GM12872 (cell line): Measurements from ENCODE around the gene CCL14.

ENCODE experiments used
- CTCF ChIP-seq: IDR thresholded peaks from 3 replicates; pipeline ENCODE4 v1.5.1; 2011; ENCODE audit warnings: low read depth, mild to moderate bottlenecking, low read length, moderate library complexity; ENCODE audit not compliant: insufficient read depth

The CCL14 gene

GRCh38 chr17:36001862-36002603 is 15.5 kb upstream of the CCL14 start:
- no peak for TF ChIP-seq CTCF

GRCh38 chr17:36001110-36001771 is 14.7 kb upstream of the CCL14 start, which contains the start of gene CCL15:
TSS of gene CCL15 (minus strand) at chr17:36001553. CDS start at chr17:36001492, 61 bp downstream.
- TF ChIP-seq CTCF, result no peak

GRCh38 chr17:36000732-36001109 is 14.2 kb upstream of the CCL14 start:
- TF ChIP-seq CTCF, result no peak

DNA sequence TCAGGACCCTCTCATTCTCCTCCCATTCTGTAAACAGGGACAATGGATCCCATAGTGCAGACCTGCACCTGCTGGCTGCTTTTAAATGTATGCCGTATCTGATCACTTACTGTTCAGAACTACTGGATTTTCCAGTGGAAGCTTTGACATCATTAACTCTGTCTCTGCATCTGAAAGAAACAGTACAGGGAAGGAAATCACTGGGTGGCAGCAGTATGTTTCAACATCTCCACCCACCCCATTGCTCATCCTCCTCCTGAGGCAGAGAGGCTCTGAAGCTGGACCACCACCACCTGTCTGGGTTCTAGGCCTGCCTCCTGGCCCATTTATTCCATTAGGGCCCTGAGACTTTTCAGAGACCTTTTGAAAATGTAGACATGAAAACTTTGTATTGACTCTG is 12.2 kb upstream of the CCL14 start:
- TF ChIP-seq CTCF, result no peak

DNA sequence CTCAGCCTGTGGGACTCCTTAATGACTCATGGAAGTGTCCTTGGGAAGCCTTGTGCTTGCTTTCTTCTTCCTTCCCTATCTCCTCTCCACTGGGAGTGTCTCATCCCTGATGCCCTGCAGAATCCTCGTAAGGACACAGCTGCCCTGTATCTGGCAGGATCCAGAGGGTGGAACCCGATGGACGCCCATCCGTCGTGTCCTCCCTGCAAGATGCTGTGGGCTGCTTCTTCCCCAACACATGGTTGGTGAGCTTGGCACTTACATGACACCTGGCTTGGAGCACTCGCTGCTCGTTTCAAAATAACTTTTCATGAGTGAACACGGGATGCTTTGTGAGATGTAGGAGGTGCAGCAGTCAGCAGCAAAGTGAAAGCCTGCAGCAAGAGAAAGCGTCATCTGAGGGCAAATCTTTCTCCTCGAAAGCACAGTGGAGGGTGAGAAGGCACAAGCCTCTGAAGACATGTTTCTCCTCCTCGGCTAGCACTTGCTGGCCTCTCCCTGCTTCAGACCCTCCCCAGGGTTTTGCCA is 11.6 kb upstream of the CCL14 start:
- TF ChIP-seq CTCF, result no peak

DNA sequence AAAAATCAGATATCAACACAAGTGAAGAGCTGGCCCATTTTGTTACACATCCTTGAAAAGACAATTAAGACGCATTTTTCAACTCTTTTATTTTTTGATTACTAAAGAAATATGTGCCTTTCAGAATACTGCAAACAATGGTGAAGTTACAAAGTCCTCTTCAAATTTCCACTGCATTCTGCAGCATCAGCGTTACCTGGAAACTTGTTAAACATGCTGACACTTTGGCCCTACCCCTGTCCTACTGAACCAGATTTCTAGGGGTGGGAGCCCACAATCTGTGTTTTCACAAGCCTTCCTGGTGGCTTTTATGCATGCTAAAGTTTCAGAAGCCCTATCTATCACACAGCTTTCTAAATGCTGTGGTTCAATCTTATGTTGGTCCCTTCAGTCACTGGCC is 4.5 kb upstream of the CCL14 start:
- TF ChIP-seq CTCF, result no peak

DNA sequence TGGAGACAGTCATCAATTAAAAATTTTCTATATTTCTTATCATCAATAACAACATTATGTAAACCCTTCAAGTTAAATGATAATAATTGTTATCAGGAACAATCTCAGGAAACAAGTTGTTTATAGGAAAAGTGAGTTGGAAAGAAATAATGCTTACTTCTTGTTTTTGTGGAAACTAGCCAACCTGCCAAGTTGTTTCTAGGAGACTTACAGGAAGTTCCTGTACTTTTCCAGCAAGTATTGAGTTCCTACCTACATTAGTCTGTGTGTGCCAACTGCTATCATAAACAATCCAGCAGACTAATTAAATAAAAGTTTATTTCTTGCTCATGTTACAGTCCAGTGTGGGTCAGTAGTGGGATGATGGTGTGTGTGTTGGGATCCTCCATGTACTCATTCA is 1.6 kb upstream of the CCL14 start:
- TF ChIP-seq CTCF, result no peak
